ENCODE measurements around the gene ADGRV1. TPM values are rescaled to one million over a fixed set of nuclear protein-coding genes. Genes with fewer than 3 reads are reported as not detected.

The ADGRV1 gene
- total and polyA plus RNA-seq, 9 of the 15 experiments (the other 6 are each of a cell fraction or from before 2014, with no cell fraction given): 21.7 to 156 (median 58.2) TPM

GRCh38 chr5:90644132-90644531 lies 85.5 kb downstream of the ADGRV1 start (continued):
- no peak for TF ChIP-seq ZBTB34 (CRISPR knock-in tag; IDR thresholded peaks at IDR 0.05)
- TF ChIP-seq ZNF609 (CRISPR knock-in tag; IDR thresholded peaks at IDR 0.05; ENCODE audit: borderline replicate concordance): no peak
- TF ChIP-seq MECOM (CRISPR knock-in tag; IDR thresholded peaks at IDR 0.05): peak; percentile 54; the same call in 1 of the 2 replicates
- TF ChIP-seq ZNF134 (CRISPR knock-in tag; conservative IDR thresholded peaks at IDR 0.05): no peak
- TF ChIP-seq SREBF2 (CRISPR knock-in tag; IDR thresholded peaks at IDR 0.05): no peak
- peak; percentile 80; the same call in 1 of the 2 replicates for TF ChIP-seq CREB1 (IDR thresholded peaks at IDR 0.05)
- no peak for TF ChIP-seq CREB1 (CRISPR knock-in tag; IDR thresholded peaks at IDR 0.05)
- no peak for TF ChIP-seq PATZ1 (CRISPR knock-in tag; IDR thresholded peaks at IDR 0.05; ENCODE audit: borderline replicate concordance)
- no peak for TF ChIP-seq E2F3 (CRISPR knock-in tag; IDR thresholded peaks at IDR 0.05)
- no peak for TF ChIP-seq HES1 (IDR thresholded peaks at IDR 0.05; ENCODE audit: low read depth)
- no peak; the same call in 1 of the 2 replicates for TF ChIP-seq ZNF324 (CRISPR knock-in tag; IDR thresholded peaks at IDR 0.05)
- no peak; the same call in 1 of the 2 replicates for TF ChIP-seq MYBL2 (IDR thresholded peaks at IDR 0.05; ENCODE audit: low read depth)
- no peak for TF ChIP-seq MYBL2 (CRISPR knock-in tag; IDR thresholded peaks at IDR 0.05; ENCODE audit: borderline replicate concordance)
- TF ChIP-seq L3MBTL2 (IDR thresholded peaks at IDR 0.05): no peak
- TF ChIP-seq THRB (CRISPR knock-in tag; conservative IDR thresholded peaks at IDR 0.05): no peak; the same call in 1 of the 2 replicates
- TF ChIP-seq TRIM25 (IDR thresholded peaks at IDR 0.05; ENCODE audit: borderline replicate concordance): no peak

All from K562 (cell line).